Fibroblast of lung (primary cell): ENCODE results near the gene KCTD2. TPM values are rescaled to one million over a fixed set of nuclear protein-coding genes. Genes with fewer than 3 reads are reported as not detected.

Experiments used
- DNase-seq, 2 donors: peaks; one replicate each; pipeline versions ENCODE4 v3.0.0 to v3.0.0-alpha.2; 2010; ENCODE audit warnings: low read depth in 2 of 2
- H2AFZ ChIP-seq: 2 replicates; pipeline ENCODE4 v1.5.1; 2012; ENCODE audit warnings: low read length, control low read depth, inconsistent platforms
- H3K27ac ChIP-seq: 2 replicates; pipeline ENCODE4 v1.5.1; 2011; ENCODE audit warnings: low read length, control low read depth; ENCODE audit not compliant: insufficient read depth
- H3K27me3 ChIP-seq: 2 replicates; pipeline ENCODE4 v1.5.1; 2011; ENCODE audit warnings: mild to moderate bottlenecking, low read length; ENCODE audit not compliant: control insufficient read depth, insufficient read depth
- H3K36me3 ChIP-seq: 2 replicates; pipeline ENCODE4 v1.5.1; 2011; ENCODE audit warnings: low read length; ENCODE audit not compliant: control insufficient read depth, insufficient read depth
- H3K4me1 ChIP-seq: 2 replicates; pipeline ENCODE4 v1.5.1; 2011; ENCODE audit warnings: low read length; ENCODE audit not compliant: control insufficient read depth, insufficient read depth; ENCODE audit errors: extremely low read depth
- H3K4me2 ChIP-seq: 2 replicates; pipeline ENCODE4 v1.5.1; 2011; ENCODE audit warnings: low read length, control low read depth; ENCODE audit not compliant: insufficient read depth; ENCODE audit errors: extremely low read depth
- H3K4me3 ChIP-seq, 4 experiments: fragments of 200-600 bp in 1 of 4; sonication (generic) in 1 of 4; replicated peaks in 1 of 4; 2 replicates each; pipeline ENCODE4 v1.5.1; 2011 to 2016; ENCODE audit warnings: low read length in 4 of 4, low read depth in 3 of 4, mild to moderate bottlenecking in 3 of 4, control low read depth in 2 of 4, inconsistent platforms in 1 of 4, mixed read lengths in 1 of 4; ENCODE audit not compliant: insufficient read depth in 1 of 4; ENCODE audit errors: control extremely low read depth in 1 of 4
- H3K79me2 ChIP-seq: 2 replicates; pipeline ENCODE4 v1.5.1; 2012; ENCODE audit warnings: mild to moderate bottlenecking, low read length, inconsistent platforms; ENCODE audit not compliant: control insufficient read depth, insufficient read depth
- H3K9ac ChIP-seq: 2 replicates; pipeline ENCODE4 v1.5.1; 2011; ENCODE audit warnings: mild to moderate bottlenecking, low read length, control low read depth; ENCODE audit not compliant: insufficient read depth
- H3K9me3 ChIP-seq: 2 replicates; pipeline ENCODE4 v1.5.1; 2012; ENCODE audit warnings: low read depth, low read length; ENCODE audit not compliant: control insufficient read depth, insufficient read depth
- H4K20me1 ChIP-seq: 2 replicates; pipeline ENCODE4 v1.5.1; 2011; ENCODE audit warnings: low read length; ENCODE audit not compliant: control insufficient read depth, insufficient read depth; ENCODE audit errors: extremely low read depth
- CTCF ChIP-seq, 2 donors: IDR thresholded peaks in 1 of 2; conservative IDR thresholded peaks in 1 of 2; 1 replicate in 1 of 2; 2 replicates in 1 of 2; pipeline ENCODE4 v1.5.1; 2011 to 2012; ENCODE audit warnings: low read length in 2 of 2, control low read depth in 1 of 2, inconsistent platforms in 1 of 2, low read depth in 1 of 2, mild to moderate bottlenecking in 1 of 2
- EZH2 ChIP-seq: IDR thresholded peaks from 2 replicates; pipeline ENCODE4 v1.5.1; 2012; ENCODE audit warnings: low read length, control low read depth, mild to moderate bottlenecking; ENCODE audit errors: missing control alignments
- polyA plus RNA-seq, 2 donors: library from polyadenylated mRNA; depleted of rRNA in 1 of 2; stranded (reverse) in 1 of 2; unstranded in 1 of 2; fragments of >200 nt; gene quantifications; 2 replicates each; pipeline ENCODE4 v1.2.1, GENCODE V29; 2011 to 2012; ENCODE audit warnings: missing spikeins in 1 of 2
- total RNA-seq: library from RNA; depleted of rRNA; stranded (reverse); fragments of >200 nt; gene quantifications from 2 replicates; pipeline ENCODE4 v1.2.1, GENCODE V29; 2014

The KCTD2 gene
- total and polyA plus RNA-seq, 2 donors (not counting 1 experiment from before 2014, with no cell fraction given), result 17.7 to 29.5 TPM

GRCh38 chr17:75098861-75099260, 51.8 kb downstream of the KCTD2 start:
- no peaks in the 10 kb centered on the region for H3K9me3 ChIP-seq
- no peak overlapping the region for H3K9ac ChIP-seq
- H4K20me1 ChIP-seq, result no peaks in the 10 kb centered on the region
- H3K79me2 ChIP-seq, result no peaks in the 10 kb centered on the region
- H3K4me1 ChIP-seq, result peaks cover 4% of the 10 kb centered on the region
- H3K36me3 ChIP-seq, result no peaks in the 10 kb centered on the region
- H3K4me2 ChIP-seq, result no peak overlapping the region
- TF ChIP-seq CTCF (conservative IDR thresholded peaks at IDR 0.05 in 1 of 2, IDR thresholded peaks at IDR 0.05 in 1 of 2; ENCODE audit: low read depth in 1 of 2, low read length in 2 of 2), result no peak
- no peak for TF ChIP-seq EZH2
- no peak overlapping the region for H3K4me3 ChIP-seq
- H3K27ac ChIP-seq, result no peak overlapping the region
- H2AFZ ChIP-seq, result no peak overlapping the region
- H3K27me3 ChIP-seq, result no peaks in the 10 kb centered on the region
- no peak for DNase-seq

GRCh38 chr17:75099881-75100595, 53.0 kb downstream of the KCTD2 start:
- Histone ChIP-seq H3K9ac (no peak overlapping the region), H3K4me2 (no peak overlapping the region), H3K4me3 (no peak overlapping the region), H3K9me3 (no peaks in the 10 kb centered on the region), H3K79me2 (no peaks in the 10 kb centered on the region), H2AFZ (no peak overlapping the region), H3K36me3 (no peaks in the 10 kb centered on the region), H3K27ac (no peak overlapping the region), H3K27me3 (no peaks in the 10 kb centered on the region), H3K4me1 (peaks cover 4% of the 10 kb centered on the region), H4K20me1 (no peaks in the 10 kb centered on the region)
- TF ChIP-seq EZH2 (no peak), CTCF (conservative IDR thresholded peaks at IDR 0.05 in 1 of 2, IDR thresholded peaks at IDR 0.05 in 1 of 2; ENCODE audit: low read depth in 1 of 2, low read length in 2 of 2) (no peak)
- no peak for DNase-seq

- Histone ChIP-seq H3K36me3 (no peaks in the 10 kb centered on the region), H3K27ac (no peak overlapping the region), H3K4me1 (no peaks in the 10 kb centered on the region), H3K27me3 (no peaks in the 10 kb centered on the region), H2AFZ (no peak overlapping the region), H4K20me1 (no peaks in the 10 kb centered on the region), H3K79me2 (no peaks in the 10 kb centered on the region), H3K9ac (no peak overlapping the region), H3K9me3 (no peaks in the 10 kb centered on the region), H3K4me3 (no peak overlapping the region), H3K4me2 (no peak overlapping the region)
- DNase-seq, result no peak
- no peak for TF ChIP-seq EZH2
- no peak for TF ChIP-seq CTCF (conservative IDR thresholded peaks at IDR 0.05 in 1 of 2, IDR thresholded peaks at IDR 0.05 in 1 of 2; ENCODE audit: low read depth in 1 of 2, low read length in 2 of 2)
Measured at GRCh38 chr17:75102385-75102821, 55.4 kb downstream of the KCTD2 start.
